ENCODE measurements around the gene RFLNA. TPM values are rescaled to one million over a fixed set of nuclear protein-coding genes. Genes with fewer than 3 reads are reported as not detected.
A peak's percentile ranks its signal among the peaks of the same experiment; 100 is the strongest.

The RFLNA gene
- total RNA-seq, 6 donors from 2014 or later, result 0.30 to 0.67 (median 0.66) TPM; not detected in 3

DNA sequence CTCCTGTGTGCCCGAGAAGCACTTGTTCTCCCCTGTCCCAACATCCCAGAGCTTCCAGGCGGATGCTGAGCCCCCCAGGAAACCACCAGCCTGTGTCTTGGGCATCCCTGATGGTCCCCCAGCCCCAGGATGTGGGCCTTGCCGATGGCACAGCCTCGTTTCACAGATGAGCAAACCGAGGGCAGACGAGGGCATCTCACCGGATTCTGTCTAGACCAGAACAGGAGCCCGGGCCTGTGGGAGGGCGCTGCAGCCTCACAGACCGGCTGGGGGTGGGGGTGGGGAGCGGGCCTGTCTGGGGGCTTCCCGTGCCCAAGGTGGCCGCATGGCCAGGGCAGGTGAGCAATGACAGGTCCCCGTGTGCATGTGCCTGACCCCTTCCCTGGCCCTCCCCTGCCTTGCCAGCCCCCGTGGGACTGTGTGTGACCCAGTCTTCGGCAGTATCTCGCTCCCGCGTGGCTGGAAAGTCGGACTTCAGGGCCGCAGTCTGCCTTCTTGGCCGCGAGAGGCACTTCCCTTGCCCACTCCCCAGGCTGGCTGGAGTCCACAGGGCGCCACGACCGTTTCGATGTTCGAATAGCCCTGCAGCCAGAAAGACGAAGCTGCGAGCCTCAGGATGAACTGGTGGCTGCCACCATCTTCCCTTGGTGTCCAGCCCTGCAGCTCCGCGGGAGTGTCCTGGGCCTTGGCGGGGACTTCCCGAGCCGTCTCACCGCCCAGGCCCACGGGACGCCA, 8.9 kb downstream of the RFLNA start:
- TF ChIP-seq EP300 (IDR thresholded peaks at IDR 0.05), result no peak
- TF ChIP-seq, protein P1, sequence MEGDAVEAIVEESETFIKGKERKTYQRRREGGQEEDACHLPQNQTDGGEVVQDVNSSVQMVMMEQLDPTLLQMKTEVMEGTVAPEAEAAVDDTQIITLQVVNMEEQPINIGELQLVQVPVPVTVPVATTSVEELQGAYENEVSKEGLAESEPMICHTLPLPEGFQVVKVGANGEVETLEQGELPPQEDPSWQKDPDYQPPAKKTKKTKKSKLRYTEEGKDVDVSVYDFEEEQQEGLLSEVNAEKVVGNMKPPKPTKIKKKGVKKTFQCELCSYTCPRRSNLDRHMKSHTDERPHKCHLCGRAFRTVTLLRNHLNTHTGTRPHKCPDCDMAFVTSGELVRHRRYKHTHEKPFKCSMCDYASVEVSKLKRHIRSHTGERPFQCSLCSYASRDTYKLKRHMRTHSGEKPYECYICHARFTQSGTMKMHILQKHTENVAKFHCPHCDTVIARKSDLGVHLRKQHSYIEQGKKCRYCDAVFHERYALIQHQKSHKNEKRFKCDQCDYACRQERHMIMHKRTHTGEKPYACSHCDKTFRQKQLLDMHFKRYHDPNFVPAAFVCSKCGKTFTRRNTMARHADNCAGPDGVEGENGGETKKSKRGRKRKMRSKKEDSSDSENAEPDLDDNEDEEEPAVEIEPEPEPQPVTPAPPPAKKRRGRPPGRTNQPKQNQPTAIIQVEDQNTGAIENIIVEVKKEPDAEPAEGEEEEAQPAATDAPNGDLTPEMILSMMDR (IDR thresholded peaks at IDR 0.05), result no peak
- 92 to 97% methylated on average over 12 to 32 of the region's 38 CpGs for WGBS, 2 donors
- H3K27ac ChIP-seq, result no peak overlapping the region
- H3K4me3 ChIP-seq, result no peak overlapping the region
- no peaks in the 10 kb centered on the region for H3K36me3 ChIP-seq
- no peaks in the 10 kb centered on the region for H3K27me3 ChIP-seq
- ATAC-seq (ENCODE audit: low FRiP score in 2 of 2) (no peak), DNase-seq (peak in 1 of 2 donors; percentile 68)
- H3K9me3 ChIP-seq, result no peaks in the 10 kb centered on the region
- no peaks in the 10 kb centered on the region for H3K4me1 ChIP-seq

DNA sequence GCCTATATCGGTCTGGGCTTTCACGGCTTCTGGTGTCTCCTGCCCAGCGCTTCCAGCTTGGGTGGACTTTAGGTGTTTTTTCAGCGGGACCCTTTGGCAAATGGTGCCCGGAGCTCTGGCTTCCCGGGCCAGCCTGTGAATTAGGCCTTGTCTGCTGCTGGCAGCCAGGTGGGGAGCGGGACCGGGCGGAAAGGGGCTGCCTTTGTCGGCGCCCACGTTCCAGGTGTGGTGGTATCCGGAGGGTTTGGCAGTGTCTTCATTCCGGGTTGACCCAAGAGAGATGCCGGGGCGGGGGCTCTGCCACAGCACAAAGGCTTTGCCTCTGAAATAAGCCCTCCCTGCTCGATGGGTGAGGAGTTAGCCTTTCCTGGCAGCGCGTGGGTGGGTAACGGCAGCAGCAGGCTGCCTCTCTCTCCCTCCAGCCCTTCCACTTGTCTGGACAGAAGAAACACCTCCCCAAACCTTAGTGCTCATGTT, 9.5 kb downstream of the RFLNA start:
- TF ChIP-seq EP300 (IDR thresholded peaks at IDR 0.05) (no peak), POLR2AphosphoS5 (IDR thresholded peaks at IDR 0.05) (no peak), POLR2A (IDR thresholded peaks at IDR 0.05) (no peak)
- TF ChIP-seq, protein P1 (IDR thresholded peaks at IDR 0.05), result no peak

GRCh38 chr12:124305136-124305535, 10.2 kb downstream of the RFLNA start:
- ATAC-seq (ENCODE audit: low FRiP score in 2 of 2), result no peak
- Histone ChIP-seq H3K4me3 (no peak overlapping the region), H3K4me1 (no peaks in the 10 kb centered on the region), H3K9me3 (no peaks in the 10 kb centered on the region), H3K36me3 (no peaks in the 10 kb centered on the region), H3K27me3 (no peaks in the 10 kb centered on the region), H3K27ac (no peak overlapping the region)
- WGBS, 2 donors, result 53 to 82% methylated on average over 3 to 10 of the region's 10 CpGs
- DNase-seq, result peak in 1 of 2 donors; percentile 43
- TF ChIP-seq, protein P1 (IDR thresholded peaks at IDR 0.05), result no peak
- TF ChIP-seq EP300 (IDR thresholded peaks at IDR 0.05) (no peak), POLR2AphosphoS5 (IDR thresholded peaks at IDR 0.05) (no peak), POLR2A (IDR thresholded peaks at IDR 0.05) (no peak)

More for the DNA sequence above, 9.5 kb downstream of the RFLNA start:
- no peak for DNase-seq
- H3K4me1 ChIP-seq, result no peaks in the 10 kb centered on the region
- no peaks in the 10 kb centered on the region for H3K36me3 ChIP-seq
- no peak overlapping the region for H3K27ac ChIP-seq
- no peak overlapping the region for H3K4me3 ChIP-seq
- H3K27me3 ChIP-seq, result no peaks in the 10 kb centered on the region
- H3K9me3 ChIP-seq, result no peaks in the 10 kb centered on the region
- WGBS, 2 donors, result 89 to 96% methylated on average over 16 to 18 of the region's 20 CpGs
- ATAC-seq (ENCODE audit: low FRiP score in 2 of 2), result no peak

DNA sequence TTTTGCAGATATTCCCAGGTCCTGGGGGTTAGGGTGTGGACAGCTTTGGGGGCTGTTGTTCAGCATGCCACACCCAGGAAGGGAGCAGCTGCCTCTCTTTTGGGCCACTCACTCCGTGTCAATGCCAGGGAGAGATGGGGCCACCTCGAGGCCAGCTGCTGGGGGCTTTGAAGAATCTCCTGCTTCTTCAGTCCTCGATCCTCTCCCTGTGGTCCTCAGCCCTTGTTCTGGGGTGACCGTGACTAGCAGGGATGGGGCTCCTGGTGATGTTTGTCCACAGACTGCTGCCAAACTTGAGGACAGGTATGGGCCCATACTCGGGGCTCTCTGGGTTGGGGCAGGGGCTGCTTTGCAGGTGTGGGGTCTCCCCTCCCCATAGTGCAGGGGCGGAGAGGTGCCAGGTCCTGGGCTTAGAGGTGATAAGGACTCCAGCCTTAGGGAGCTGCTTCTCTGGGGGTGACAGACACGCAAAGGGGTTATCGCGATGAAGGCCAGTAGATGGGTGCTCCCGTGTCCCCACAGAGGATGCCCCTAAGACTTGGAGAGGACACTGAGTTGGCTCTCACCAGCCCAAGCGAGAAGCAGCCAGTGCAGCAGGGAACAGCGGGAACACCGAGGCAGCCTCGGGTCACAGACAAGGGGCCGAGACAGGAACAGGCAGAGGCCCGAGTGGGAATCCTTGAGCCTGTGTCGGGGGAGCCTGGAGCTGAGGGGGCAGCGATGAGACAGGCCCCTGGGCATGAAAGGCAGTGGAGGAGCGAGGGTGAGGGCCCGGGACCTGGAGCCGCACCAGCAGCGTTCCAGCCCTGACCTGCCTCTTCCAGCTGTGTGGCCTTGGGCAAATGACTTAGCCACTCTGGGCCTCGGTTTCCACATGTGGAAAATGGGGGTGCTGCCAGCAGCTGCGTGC, 11.1 kb downstream of the RFLNA start:
- 90 to 93% methylated on average over 12 to 20 of the region's 24 CpGs for WGBS, 2 donors
- TF ChIP-seq POLR2AphosphoS5 (IDR thresholded peaks at IDR 0.05) (no peak), EP300 (IDR thresholded peaks at IDR 0.05) (no peak), POLR2A (IDR thresholded peaks at IDR 0.05) (no peak)
- TF ChIP-seq, protein P1 (IDR thresholded peaks at IDR 0.05), result no peak
- H3K4me1 ChIP-seq, result no peaks in the 10 kb centered on the region
- no peaks in the 10 kb centered on the region for H3K36me3 ChIP-seq
- H3K4me3 ChIP-seq, result no peak overlapping the region
- H3K27ac ChIP-seq, result no peak overlapping the region
- H3K27me3 ChIP-seq, result no peaks in the 10 kb centered on the region
- no peaks in the 10 kb centered on the region for H3K9me3 ChIP-seq
- ATAC-seq (ENCODE audit: low FRiP score in 2 of 2) (no peak), DNase-seq (peak in 1 of 2 donors; percentile 60)
